Effector CD8-positive, alpha-beta T cell (primary cell): ENCODE results near the gene PTPRN2.
"Not testable (repeated sequence)": the region's sequence is repeated elsewhere in the genome, so short reads cannot be mapped to it uniquely, and the experiment has no call there.

ENCODE experiments used
- DNase-seq: peaks from one replicate; lab custom pipeline; 2025; lab: John Stamatoyannopoulos, UW

PTPRN2 gene

DNA sequence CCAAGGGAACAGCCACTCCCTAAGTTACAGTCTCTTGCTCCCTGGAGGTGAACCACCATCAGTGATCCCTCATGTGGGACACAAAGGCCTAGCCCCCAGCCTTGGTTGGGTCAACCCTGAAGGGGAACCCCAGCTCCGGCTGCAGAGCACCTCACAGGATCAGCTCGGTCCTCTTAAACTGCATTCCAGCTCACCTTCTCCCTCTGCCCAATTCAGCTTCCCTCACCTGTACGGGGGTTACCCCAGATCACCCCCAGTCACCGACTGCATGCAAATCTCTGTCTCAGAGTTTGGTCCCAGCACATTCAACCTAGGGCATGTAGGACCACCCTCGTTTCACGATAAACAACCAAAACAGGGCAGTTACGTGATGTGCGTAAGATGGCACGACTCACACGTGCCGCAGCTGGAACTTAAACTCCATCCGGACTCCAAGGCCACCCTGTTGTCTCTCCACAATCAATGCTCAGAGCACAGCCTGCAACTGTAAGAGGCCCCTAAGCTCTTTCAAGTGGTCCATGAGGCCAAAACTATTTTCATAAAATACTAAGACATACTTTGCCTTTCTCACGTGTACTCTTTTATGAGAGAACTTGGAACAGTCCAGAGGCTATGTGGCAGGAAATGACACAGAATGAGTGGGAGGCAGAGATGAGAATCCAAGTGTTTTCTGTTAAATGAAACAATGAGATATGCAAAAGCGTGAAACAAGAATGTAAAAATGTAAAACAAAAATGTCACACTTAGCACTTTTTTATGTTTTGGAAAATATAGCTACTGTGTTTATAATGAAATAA lies 285.2 kb downstream of the PTPRN2 start:
- DNase-seq: no peak

DNA sequence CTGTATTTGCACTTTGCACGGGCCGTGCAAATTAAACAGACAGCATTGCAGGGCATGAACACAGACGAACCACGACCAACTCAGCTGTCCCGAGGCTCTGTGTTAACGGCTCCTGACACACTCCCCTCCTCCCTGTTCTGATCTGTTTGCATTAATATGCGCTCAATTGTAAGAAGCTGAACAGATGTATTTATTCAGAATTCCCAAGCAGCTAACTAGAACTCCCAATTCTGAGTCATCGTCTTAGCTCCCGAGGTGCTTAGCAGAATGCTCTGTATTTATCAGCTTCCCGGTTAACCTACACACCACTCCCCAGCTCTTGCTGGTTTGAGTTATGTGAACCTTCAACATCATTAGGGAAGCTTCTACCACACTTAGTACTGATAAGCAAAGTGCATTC lies 286.4 kb downstream of the PTPRN2 start:
- DNase-seq: no peak

DNA sequence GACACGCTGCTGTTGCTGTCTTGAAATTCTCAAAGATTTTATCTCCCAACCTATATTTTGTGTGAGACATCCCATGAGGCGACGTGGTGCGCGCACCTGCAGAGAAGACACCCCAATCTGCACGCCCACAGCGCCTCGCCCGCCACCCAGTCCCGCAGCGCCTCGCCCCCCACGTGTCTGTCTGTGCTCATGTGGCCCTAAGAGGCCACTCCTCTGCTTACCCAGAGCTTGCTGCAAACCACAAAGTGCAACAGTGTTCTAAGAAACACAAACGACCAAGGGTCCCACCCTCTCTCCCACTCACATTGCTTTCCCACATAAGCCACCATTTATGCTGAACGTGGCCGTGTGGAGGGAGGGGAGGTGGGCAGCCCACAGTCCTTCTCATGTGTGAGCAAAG lies 287.2 kb downstream of the PTPRN2 start:
- no peak for DNase-seq

DNA sequence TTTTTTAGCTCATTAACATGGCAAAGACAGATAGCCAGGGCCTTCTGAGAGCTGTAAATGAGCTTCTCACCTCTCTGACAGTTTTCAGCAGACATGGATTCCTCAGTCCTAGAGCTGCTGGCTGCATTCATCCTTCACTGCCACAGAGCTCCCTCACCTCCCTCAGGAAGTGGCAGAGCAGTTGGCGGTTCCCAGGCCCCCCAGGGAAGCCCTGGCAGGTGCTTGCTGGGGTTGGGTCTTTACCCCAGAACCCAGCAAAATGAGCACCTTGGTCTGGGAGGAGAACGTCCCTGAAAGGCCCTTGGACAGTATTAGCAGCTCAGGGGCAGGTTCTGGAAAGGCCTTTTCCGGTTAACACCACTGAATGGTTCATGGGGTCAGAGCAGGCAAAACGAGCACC lies 288.0 kb downstream of the PTPRN2 start:
- no peak for DNase-seq

DNA sequence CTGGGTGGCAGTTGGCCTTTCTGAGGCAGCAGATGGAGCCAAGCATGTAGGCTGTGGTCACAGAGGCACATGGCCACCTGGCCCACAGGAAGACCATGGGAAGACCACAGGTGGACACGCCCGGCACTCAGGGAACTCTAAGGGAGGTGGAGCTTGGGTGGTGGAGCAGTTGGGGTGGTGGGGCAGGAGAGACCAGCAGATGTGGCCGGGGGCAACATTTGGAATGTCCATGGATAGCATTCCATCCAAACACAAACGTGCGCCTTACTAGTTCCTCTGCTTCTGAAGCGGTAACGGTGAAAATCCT lies 290.9 kb downstream of the PTPRN2 start:
- DNase-seq: no peak

DNA sequence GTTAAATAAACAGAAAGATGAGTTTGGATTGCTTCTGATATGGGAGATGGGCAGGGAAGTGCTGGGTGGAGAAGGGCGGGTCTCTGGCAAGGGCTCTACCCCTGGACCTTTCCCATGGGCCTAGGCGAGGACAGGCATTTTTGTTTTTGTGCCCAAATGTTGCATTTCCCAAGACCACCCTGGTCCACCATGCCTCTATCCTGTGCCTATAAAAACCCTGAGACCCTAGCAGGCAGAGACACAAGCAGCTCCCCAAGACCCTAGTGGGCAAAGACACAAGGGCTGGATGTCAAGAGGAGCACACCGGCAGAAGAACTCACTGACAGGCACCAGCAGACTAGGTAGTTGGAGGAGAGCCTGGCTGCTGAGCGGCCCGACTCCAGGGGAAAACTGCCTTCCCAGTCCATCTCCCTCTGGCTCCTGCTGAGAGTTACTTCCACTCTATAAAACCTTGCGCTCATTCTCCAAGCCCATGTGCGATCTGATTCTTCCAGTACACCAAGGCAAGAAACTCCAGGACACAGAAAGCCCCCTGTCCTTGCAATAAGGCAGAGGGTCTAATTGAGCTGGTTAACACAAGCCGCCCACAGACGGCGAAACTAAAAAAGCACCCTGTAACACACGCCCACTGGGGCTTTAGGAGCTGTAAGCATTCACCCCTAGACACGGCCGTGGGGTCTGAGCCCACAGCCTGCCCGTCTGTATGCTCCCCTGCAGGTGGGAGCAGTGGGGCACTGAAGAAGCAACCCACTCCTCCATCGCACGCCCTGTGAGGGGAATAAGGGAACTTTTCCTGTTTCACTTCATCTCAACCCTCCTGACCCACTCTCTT lies 291.4 kb downstream of the PTPRN2 start:
- DNase-seq: no peak

DNA sequence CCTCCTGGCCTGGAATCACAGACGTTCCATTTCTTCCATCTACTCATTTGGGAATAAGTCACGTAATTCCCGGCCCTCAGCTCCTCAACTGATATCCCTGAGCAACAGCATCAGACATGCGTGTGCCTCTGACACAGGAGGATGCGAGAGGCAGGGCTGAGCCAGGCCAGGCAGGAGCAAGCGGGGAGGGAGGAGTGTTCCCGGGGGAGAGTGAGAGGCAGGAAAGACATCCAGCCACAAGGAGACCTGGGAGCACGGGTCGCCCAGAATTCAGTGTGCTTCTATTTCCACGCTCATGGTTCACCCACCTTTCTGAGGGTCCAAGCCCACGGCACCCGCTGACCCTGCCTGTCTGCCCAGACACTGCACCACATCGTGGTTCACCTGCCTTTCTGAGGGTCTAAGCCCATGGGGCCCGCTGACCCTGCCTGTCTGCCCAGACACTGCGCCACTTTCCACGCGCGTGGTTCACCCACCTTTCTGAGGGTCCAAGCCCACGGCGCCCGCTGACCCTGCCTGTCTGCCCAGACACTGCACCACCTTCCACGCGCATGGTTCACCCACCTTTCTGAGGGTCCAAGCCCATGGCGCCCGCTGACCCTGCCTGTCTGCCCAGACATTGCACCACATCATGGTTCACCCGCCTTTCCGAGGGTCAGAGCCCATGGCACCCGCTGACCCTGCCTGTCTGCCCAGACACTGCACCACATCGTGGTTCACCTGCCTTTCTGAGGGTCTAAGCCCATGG lies 293.0 kb downstream of the PTPRN2 start:
- DNase-seq: not testable (repeated sequence)

DNA sequence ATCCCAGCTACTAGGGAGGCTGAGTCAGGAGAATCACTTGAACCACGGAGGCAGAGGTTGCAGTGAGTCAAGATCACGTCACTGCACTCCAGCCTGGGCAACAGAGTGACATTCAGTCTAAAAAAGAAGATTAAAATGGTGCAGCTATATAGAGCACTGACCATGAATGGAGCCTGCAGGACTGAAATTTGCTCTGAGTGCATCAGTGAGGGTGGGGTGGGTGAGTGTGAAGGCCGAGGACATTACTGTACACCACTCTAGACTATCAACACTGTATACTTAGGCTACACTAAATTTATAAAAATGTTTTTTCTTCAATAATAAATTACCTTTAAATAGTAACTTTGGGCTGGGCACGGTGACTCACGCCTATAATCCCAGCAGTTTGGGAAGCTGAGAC lies 294.7 kb downstream of the PTPRN2 start:
- no peak for DNase-seq

DNA sequence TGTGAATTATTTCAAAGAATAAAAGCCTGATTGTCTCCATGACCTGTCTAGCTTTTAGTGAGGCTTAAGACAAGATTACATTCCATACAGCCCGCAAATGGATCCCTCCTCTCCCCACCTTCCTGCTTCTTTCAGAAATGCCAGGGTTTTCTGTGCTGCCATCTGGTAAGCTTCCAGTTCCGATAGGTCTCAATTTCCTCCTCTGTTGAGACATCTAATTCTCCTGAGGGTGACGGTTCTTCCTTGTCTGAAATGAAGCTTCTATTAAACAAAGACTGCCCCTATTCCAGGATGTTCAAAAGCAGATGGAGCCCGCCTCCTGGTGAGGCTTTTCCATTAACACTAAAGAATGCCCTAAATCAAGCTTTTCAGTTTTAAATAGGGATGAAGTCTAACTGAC lies 295.6 kb downstream of the PTPRN2 start:
- no peak for DNase-seq

DNA sequence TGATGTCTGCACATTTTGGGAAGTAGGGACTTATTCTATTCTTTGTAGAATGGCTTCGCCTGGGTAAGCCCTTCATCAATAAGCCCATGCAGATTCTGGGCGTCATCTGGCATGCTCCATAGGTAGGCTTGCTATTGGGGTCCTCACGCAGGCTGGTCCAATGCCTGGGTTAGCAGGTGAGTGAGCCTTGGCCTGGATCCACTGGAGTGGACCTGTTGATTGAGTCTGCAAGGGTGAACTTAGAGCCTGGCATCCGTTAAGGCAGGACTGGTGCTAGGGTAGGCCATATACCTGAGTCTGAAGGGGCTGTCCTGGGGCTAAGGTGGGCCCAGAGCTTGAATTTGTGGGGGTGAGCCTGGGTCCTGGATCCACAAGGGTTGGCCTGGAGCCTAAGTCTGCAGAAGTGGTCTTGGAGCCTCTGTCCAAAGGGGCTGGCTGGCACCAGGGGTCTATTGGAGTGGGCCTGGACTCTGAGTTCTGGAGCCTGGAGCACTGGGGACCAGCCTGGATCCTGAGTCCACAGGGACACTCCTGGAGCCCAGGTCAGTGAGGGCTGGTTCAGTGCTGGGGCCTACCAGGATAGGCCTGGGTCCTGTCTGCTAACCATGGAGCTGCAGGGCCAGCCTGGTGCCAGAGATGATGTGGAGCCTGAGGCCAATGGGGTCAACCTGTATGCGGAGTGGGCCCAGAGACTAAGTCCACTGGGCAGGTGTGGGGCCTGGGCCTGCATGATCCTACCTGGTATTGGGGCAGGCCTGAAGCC lies 297.7 kb downstream of the PTPRN2 start:
- DNase-seq: no peak

DNA sequence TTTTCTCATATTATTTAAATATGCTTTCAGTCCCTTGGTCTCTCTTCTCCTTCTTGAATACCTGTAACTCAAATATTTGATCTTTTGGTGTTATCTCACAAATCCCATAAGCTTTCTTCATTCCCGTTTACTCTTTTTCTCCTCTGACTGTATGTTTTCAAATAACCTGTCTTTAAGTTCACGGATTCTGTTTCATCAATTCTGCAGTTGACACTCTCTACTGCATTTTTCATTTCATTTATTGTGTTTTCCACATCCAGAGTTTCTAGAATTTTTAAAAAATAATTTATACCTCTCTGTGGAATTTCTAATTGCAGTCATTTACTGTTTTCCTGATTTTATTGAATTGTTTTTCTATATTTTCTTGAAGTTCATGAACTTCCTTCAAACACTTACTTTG lies 298.4 kb downstream of the PTPRN2 start:
- no peak for DNase-seq

DNA sequence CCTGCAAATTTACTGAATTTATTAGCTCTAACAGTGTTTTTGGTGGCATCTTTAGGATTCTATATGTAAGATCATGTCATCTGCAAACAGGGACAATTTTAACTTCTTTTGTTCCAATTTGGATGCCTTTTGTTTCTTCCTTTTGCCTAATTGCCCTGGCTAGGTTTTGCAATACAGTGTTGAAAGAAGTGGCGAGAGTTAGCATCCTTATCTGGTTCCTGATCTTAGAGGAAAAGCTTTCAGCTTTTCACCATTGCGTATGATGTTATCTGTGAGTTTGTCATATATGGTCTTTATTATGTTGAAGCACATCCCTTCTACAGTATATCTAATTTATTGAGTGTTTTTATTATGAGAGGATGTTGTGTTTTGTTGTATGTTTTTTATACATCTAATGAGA lies 301.4 kb downstream of the PTPRN2 start:
- no peak for DNase-seq

DNA sequence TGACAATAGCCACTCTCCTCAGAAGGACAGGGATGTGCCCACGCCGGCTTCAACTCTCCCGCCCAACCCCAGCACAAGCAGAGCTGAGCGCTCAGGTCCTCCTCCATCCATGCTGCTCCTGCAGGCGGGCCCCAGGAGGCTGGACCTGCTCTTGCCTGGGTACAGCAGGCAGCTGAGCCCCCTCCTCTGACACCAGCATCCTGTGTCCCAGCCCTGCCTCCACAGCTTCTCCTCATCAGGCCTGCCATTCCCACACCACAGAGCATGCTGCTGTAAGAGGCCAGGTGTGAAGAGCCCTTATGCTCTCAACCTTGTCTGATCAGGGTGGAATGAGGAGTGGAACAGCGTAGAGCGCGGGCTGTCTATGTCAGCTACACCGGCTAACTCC lies 302.2 kb downstream of the PTPRN2 start:
- DNase-seq: no peak

DNA sequence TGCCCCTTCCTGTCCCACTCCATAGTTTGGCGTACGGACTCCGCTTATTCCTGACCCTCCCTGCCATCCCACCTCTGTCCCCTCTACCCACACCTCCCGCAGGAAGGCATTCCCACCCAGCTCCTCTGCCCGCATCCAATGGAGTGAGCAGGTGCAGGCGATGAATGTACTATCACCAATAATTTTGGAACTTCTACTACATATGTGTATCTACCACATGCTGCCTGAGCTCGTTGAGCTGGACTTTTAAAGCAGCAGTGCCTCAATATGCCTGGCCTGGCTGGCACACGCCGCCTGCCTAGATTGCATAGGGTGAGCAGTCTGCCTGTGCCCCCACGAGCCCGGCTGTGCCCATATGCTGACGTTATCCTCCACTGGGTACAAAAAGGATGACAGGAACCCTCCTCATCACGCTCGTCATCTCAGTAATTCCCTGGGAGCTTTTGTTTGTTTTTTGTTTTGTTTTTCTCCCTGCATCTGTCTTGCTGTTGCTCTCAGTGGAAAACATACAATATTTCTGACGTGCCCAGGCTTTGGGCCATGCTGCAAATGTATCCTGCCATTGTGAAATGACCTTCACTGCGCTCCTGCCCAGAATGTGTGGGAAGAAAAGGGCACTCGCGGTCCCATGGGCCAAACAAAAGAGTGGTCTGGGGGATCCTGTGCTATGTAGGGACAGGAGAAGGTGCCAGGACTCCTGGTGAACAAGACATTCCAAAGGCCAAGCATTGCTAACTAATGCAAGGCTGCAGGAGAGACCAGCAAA lies 302.8 kb downstream of the PTPRN2 start:
- no peak for DNase-seq

DNA sequence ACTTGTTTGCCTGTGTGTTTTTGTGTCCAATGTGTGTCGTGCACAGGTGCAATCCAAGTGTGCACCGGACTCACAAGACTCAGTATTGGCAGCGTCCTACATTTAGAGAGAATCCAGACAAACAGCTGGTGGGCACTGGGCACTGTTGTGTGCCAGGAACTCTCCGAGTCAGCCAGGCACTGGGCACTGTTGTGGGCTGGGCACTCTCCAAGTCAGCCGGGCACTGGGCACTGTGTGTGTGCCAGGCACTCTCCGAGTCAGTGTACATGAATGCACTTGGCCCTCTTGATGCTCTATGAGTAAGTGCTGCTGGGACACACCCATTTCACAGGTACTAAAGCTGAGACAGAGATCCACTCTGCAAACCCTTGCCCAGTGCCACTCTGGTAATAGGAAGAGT lies 303.5 kb downstream of the PTPRN2 start:
- DNase-seq: no peak

DNA sequence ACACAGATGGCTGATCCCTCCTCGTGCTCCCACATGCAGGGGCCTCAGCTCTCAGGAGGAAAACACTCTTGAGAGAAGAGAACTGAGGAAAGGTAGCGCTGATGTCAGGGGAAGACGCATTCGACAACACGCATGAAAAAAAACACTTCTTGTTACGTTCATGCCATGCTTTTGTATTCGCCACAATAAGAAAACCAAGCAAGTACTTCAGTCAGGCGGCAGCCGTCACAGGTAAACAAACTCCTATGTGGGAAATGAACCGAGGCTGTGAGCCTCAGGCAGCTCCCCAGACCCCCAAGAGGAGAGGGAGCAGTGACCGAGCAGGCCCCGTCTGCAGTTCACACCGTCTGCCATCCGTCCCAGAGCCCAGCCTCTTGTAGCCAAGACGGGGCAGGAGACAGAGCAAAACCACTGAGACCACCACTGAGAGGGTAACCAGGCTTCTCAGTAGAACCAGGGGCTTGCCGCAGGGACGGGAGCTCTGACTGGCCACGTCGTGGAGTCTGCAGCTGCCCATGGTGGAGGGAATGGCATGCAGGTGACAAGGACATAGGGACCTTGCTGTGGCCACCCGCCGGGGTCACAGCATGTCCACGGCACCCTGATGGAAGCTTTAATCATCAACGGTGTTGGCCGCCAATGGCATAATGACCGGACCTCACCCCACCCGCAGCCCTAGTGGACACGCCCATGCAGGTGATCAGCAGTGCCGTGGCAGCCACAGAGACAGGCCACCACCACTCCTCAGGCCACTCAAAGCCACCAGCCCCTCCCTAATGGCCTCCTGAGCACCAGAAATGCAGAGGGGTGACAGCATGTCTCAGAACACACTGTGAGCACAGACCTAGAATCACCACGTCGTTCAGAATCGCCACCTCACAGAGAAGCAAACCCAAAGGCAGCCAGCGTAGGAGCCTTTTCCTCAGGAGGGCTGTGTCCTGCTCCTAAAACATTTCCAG lies 304.3 kb downstream of the PTPRN2 start:
- no peak for DNase-seq

DNA sequence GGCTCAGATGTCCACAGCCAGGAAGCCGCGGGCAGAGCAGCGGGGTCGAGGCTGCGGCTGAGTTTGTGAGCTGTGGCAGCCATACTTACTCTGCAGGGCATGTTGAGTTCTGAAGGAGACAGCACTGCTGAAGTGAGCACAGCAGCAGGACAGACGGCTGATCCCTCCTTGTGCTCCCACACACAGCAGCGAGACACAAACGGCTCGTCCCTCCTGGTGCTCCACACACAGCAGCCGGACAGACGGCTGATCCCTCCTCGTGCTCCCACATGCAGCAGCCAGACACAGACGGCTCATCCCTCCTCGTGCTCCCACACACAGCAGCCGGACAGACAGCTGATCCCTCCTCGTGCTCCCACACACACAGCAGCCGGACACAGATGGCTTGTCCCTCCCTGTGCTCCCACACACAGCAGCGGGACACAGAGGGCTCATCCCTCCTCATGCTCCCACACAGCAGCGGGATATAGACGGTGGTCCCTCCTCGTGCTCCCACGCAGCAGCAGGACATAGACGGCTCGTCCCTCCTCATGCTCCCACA lies 305.1 kb downstream of the PTPRN2 start:
- no peak for DNase-seq

DNA sequence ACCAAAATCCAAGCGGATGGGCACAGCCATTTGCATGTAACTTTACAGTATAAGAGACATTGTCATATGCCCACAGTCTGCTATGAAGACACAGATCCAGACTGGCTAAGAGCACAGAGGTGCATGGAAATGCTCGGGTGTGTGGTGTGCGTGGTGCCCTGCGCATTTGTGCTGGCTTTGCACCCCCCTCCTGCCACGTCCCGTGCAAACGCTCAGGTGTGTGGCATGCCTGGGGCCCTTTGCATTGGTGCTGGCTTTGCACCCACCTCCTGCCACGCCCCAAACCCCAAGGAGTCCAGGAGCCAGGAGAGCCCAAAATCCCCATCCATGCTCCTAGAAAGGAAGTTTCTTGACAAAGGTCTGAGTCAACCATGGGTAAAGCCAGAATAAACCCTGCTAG lies 306.2 kb downstream of the PTPRN2 start:
- no peak for DNase-seq

DNA sequence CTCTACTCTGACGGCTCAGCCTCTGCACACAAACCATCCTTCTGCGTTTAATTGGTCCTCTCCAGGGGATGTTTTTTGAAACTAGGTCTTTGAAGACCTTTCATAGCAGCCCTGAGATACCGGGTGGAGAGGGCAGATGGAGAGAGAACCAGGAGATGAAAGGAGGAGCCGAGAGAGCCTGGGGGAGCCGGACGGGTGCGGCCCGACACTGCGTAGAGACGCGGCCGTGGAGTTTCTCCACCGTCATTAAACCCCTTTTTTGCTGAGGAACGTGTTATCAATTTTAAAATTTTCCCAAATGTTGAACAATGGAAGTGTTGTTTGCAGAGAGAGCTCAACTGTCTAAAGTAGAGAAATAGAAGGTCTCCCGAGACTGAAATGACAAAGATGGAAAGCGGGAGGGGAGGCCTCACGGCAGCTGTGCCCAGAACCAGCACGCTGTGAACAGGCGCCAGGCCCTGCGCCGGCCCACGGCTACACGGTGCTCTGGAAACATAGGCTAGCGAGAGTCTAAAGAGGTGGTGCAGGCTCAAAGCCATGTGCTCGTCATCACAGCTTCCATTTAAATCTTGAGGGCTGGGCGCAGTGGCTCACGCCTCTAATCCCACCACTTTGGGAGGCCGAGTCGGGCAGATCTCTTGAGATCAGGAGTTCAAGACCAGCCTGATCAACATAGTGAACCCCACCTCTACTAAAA lies 307.0 kb downstream of the PTPRN2 start:
- DNase-seq: no peak
